CD4-positive, alpha-beta T cell (primary cell): Measurements from ENCODE around the gene C6orf132. TPM values are rescaled to one million over a fixed set of nuclear protein-coding genes. Genes with fewer than 3 reads are reported as not detected.

ENCODE experiments used
- ATAC-seq: fragments of 200-7000 bp; cut with Tn5 transposase; one replicate; pipeline ENCODE4 v1.10.0; 2022; ENCODE audit warnings: mild to moderate bottlenecking; ENCODE audit not compliant: poor library complexity
- CTCF ChIA-PET: fragments of 350-600 bp; sonication (Branson Sonifier 250); formaldehyde crosslinking; loops from one replicate; lab custom pipeline; 2021; ENCODE audit warnings: antibody characterized with exemption, inconsistent platforms; lab: Charles Lee
- POLR2A ChIA-PET: fragments of 350-600 bp; sonication (Branson Sonifier 250); formaldehyde crosslinking; loops from one replicate; lab custom pipeline; 2021; ENCODE audit warnings: antibody characterized with exemption, inconsistent platforms; lab: Charles Lee
- DNase-seq, 14 experiments: peaks; one replicate each; pipeline ENCODE4 v3.0.0-alpha.2; 2013 to 2020; ENCODE audit warnings: mixed read lengths in 2 of 14
- H3K27ac ChIP-seq, 2 donors: one replicate each; pipeline versions ENCODE4 v1.5.1 to v1.7.0; 2013; ENCODE audit warnings: low read length in 2 of 2, low read depth in 1 of 2, mild to moderate bottlenecking in 1 of 2
- H3K27me3 ChIP-seq, 2 experiments: 1 replicate in 1 of 2; 2 replicates in 1 of 2; pipeline versions ENCODE4 v1.6.1 to v1.7.0; 2013; ENCODE audit warnings: low read length in 2 of 2, control low read depth in 1 of 2, mild to moderate bottlenecking in 1 of 2, moderate library complexity in 1 of 2; ENCODE audit not compliant: insufficient read depth in 2 of 2, control insufficient read depth in 1 of 2
- H3K36me3 ChIP-seq: one replicate; pipeline ENCODE4 v1.6.1; 2013; ENCODE audit warnings: low read length, control low read depth; ENCODE audit not compliant: insufficient read depth
- H3K4me1 ChIP-seq: one replicate; pipeline ENCODE4 v1.6.1; 2013; ENCODE audit warnings: low read length, control low read depth; ENCODE audit not compliant: insufficient read depth
- H3K4me3 ChIP-seq: one replicate; pipeline ENCODE4 v1.5.1; 2013; ENCODE audit warnings: mild to moderate bottlenecking, low read length, moderate library complexity
- H3K9me3 ChIP-seq, 2 experiments: 1 replicate in 1 of 2; 2 replicates in 1 of 2; pipeline versions ENCODE4 v1.6.1 to v1.7.0; 2013; ENCODE audit warnings: low read length in 2 of 2, mild to moderate bottlenecking in 2 of 2, control low read depth in 1 of 2, moderate library complexity in 1 of 2; ENCODE audit not compliant: control insufficient read depth in 1 of 2, insufficient read depth in 1 of 2
- H3K27ac Mint-ChIP-seq: one replicate; pipeline ENCODE4 v1.8.0; 2020; ENCODE audit warnings: mixed read lengths
- H3K27me3 Mint-ChIP-seq: one replicate; pipeline ENCODE4 v1.8.0; 2021; ENCODE audit warnings: mixed read lengths
- H3K36me3 Mint-ChIP-seq: one replicate; pipeline ENCODE4 v1.8.0; 2021; ENCODE audit warnings: low read depth, mixed read lengths
- H3K4me1 Mint-ChIP-seq: one replicate; pipeline ENCODE4 v1.8.0; 2021; ENCODE audit warnings: low read depth, mixed read lengths
- H3K4me3 Mint-ChIP-seq: one replicate; pipeline ENCODE4 v1.8.0; 2020; ENCODE audit warnings: mild to moderate bottlenecking, mixed read lengths
- H3K9me3 Mint-ChIP-seq: one replicate; pipeline ENCODE4 v1.8.0; 2020; ENCODE audit warnings: mixed read lengths
- intact Hi-C, 2 experiments: fragments of 100-400 bp; cut with DNase I in 1 of 2; cut with micrococcal nuclease in 1 of 2; formaldehyde crosslinking; loops; one replicate each; pipeline versions ENCODE4 v1.15.1 to v1.9.0; 2023 to 2025; cut with DNase I, micrococcal nuclease
- total RNA-seq, 174 experiments: library from RNA in 2 of 174; stranded (reverse) in 2 of 174; gene quantifications; one replicate each; pipeline ENCODE4 v1.2.3 and lab custom pipeline; 2021 to 2026
- TF ChIP-seq, protein P1 (sequence below): fragments of 200-600 bp; IDR thresholded peaks from one replicate; pipeline ENCODE4 v1.8.0; 2022; ENCODE audit warnings: antibody characterized with exemption, mild to moderate bottlenecking

The C6orf132 gene
- total RNA-seq, 2 experiments from 2014 or later: not detected

DNA sequence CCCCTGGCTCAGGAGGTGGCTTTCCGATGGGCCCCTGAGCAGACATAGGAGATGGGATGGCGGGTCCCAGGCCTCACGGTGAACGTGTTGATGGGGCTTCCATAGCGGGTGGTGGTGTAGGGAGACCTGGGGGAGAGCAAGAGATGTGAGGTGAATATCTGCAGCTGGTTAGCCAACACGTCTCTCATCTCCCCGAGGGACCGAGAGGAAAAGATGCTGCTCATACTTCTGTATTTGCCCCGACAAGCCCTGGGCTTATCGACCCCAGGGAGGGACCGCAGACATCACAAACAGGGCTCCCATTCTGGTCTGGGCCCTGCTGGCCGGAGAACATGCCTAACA is 38.7 kb downstream of the C6orf132 start:
- peaks cover 8% of the 10 kb centered on the region for H3K4me1 Mint-ChIP-seq
- Histone ChIP-seq H3K27me3 (no peaks in the 10 kb centered on the region), H3K9me3 (no peaks in the 10 kb centered on the region), H3K27ac (no peak overlapping the region), H3K4me1 (peaks cover 11% of the 10 kb centered on the region), H3K36me3 (no peaks in the 10 kb centered on the region), H3K4me3 (peak overlapping the region; percentile 49)
- DNase-seq (no peak), ATAC-seq (no peak)
- H3K4me3 Mint-ChIP-seq: peak overlapping the region; percentile 63
- H3K9me3 Mint-ChIP-seq: no peaks in the 10 kb centered on the region
- ChIA-PET CTCF (interaction anchor here (0.7 to 2.1 kb wide), 20 partner anchors 8 to 459 kb away, joined by 3 to 10 read pairs (median 3); partner anchors contain the start of gene MRPS10), POLR2A (interaction anchor here (0.6 to 1.6 kb wide), 3 partner anchors 53 to 317 kb away, joined by 3 to 9 read pairs (median 4); partner anchors contain the start of genes TAF8 and TOMM6)
- TF ChIP-seq, protein P1, sequence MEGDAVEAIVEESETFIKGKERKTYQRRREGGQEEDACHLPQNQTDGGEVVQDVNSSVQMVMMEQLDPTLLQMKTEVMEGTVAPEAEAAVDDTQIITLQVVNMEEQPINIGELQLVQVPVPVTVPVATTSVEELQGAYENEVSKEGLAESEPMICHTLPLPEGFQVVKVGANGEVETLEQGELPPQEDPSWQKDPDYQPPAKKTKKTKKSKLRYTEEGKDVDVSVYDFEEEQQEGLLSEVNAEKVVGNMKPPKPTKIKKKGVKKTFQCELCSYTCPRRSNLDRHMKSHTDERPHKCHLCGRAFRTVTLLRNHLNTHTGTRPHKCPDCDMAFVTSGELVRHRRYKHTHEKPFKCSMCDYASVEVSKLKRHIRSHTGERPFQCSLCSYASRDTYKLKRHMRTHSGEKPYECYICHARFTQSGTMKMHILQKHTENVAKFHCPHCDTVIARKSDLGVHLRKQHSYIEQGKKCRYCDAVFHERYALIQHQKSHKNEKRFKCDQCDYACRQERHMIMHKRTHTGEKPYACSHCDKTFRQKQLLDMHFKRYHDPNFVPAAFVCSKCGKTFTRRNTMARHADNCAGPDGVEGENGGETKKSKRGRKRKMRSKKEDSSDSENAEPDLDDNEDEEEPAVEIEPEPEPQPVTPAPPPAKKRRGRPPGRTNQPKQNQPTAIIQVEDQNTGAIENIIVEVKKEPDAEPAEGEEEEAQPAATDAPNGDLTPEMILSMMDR: no peak
- H3K27me3 Mint-ChIP-seq: no peaks in the 10 kb centered on the region
- no peak overlapping the region for H3K27ac Mint-ChIP-seq
- intact Hi-C loops: loop anchor here in 1 of 2 experiments (2.0 to 5.0 kb wide), 3 partner anchors 201 to 325 kb away; partner anchors contain the start of gene FRS3
- H3K36me3 Mint-ChIP-seq: no peaks in the 10 kb centered on the region

DNA sequence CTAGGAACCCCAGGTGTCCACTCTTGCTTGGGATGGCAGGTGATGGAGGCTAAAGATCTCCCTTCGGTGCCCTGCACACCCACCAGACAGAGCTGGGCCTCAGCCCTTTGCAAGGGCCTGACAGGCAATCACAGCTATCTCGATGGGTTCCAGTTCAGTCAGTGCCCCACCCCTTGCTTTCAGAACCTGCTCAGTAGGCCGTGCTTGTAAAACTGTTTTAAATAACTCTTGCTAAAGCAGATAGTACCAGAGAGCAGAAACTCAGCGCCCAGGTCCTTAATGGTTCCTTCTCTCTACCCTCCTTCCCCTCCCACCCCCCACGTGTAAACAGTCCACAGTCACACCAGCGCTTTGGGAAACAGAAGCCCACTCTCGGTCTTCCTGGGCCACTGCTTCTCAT is 39.2 kb downstream of the C6orf132 start:
- H3K36me3 ChIP-seq: no peaks in the 10 kb centered on the region
- ChIA-PET POLR2A (no interaction called here), CTCF (interaction anchor here (1.2 to 2.1 kb wide), 4 partner anchors 64 to 166 kb away, joined by 3 to 10 read pairs (median 4); no protein-coding TSS in a partner anchor)
- TF ChIP-seq, protein P1: no peak
- DNase-seq: no peak
- peak overlapping the region; percentile 63 for H3K4me3 Mint-ChIP-seq
- H3K27me3 ChIP-seq: no peaks in the 10 kb centered on the region
- H3K4me1 Mint-ChIP-seq: peaks cover 8% of the 10 kb centered on the region
- H3K36me3 Mint-ChIP-seq: no peaks in the 10 kb centered on the region
- ATAC-seq: no peak
- H3K4me1 ChIP-seq: peaks cover 11% of the 10 kb centered on the region
- intact Hi-C loops: loop anchor here in 1 of 2 experiments (5.0 kb wide), 1 partner anchor 201 kb away; no protein-coding TSS in a partner anchor
- H3K27ac ChIP-seq: no peak overlapping the region
- H3K9me3 ChIP-seq: no peaks in the 10 kb centered on the region
- H3K4me3 ChIP-seq: no peak overlapping the region
- H3K27ac Mint-ChIP-seq: no peak overlapping the region
- H3K27me3 Mint-ChIP-seq: no peaks in the 10 kb centered on the region
- no peaks in the 10 kb centered on the region for H3K9me3 Mint-ChIP-seq

DNA sequence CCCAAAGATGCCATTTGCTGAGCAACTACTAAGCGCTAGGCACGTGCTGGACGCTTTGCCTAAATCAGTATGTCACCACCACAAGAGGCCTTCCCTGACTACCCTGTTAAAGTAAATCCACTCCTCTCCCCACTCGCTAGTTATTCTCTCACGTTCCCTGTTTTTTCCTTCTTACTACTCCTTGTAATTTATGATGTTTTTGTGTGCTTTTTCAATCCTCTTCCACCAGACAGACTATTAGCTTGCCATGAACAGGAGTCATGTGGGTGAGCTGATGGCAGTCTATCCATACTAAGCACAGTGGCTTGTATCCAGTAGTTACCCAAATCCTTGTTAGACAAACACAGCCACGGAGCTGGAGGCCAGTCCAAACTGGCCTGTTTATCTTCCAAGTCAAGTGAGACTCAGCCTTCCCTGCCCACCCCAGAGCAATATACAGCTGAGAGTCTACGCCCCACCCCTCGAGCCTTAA is 41.2 kb downstream of the C6orf132 start:
- no peak for ATAC-seq
- Mint-ChIP-seq H3K27me3 (no peaks in the 10 kb centered on the region), H3K4me3 (no peak overlapping the region), H3K36me3 (no peaks in the 10 kb centered on the region), H3K9me3 (no peaks in the 10 kb centered on the region), H3K4me1 (peaks cover 8% of the 10 kb centered on the region), H3K27ac (no peak overlapping the region)
- ChIA-PET CTCF (interaction anchor here (0.7 kb wide), 1 partner anchor 9 kb away, joined by 3 read pairs; no protein-coding TSS in a partner anchor), POLR2A (no interaction called here)
- no peaks in the 10 kb centered on the region for H3K27me3 ChIP-seq
- H3K36me3 ChIP-seq: no peaks in the 10 kb centered on the region
- TF ChIP-seq, protein P1: no peak
- DNase-seq: no peak
- H3K27ac ChIP-seq: no peak overlapping the region
- intact Hi-C loops: loop anchor here in 1 of 2 experiments (5.0 kb wide), 1 partner anchor 199 kb away; no protein-coding TSS in a partner anchor
- H3K4me3 ChIP-seq: no peak overlapping the region
- no peaks in the 10 kb centered on the region for H3K9me3 ChIP-seq
- H3K4me1 ChIP-seq: peaks cover 11% of the 10 kb centered on the region
